ENCODE measurements around the gene CYP4F11. TPM values are rescaled to one million over a fixed set of nuclear protein-coding genes. Genes with fewer than 3 reads are reported as not detected.
"Not testable (repeated sequence)": the region's sequence is repeated elsewhere in the genome, so short reads cannot be mapped to it uniquely, and the experiment has no call there.

Gene CYP4F11
- total and polyA plus RNA-seq, 7 donors = 0.05 to 1.0 (median 0.10) TPM; not detected in 1

- no peak for ATAC-seq
- no peaks in the 10 kb centered on the region for H3K4me1 ChIP-seq
- peaks cover 0 to 7% (median 1%) of the 10 kb centered on the region in 3 donors for H3K27me3 ChIP-seq (ENCODE audit: insufficient read depth in 3 of 3, low read length in 2 of 3)
- 48 to 70% (median 58%) methylated on average over 2 of the region's 2 CpGs for WGBS, 3 donors
- H3K9me3 ChIP-seq = no peaks in the 10 kb centered on the region
- no peak for TF ChIP-seq CTCF (IDR thresholded peaks at IDR 0.05)
- intact Hi-C loops (cut with DNase I) = no loop called here
- H3K27ac ChIP-seq = no peak overlapping the region
- no peaks in the 10 kb centered on the region for H3K36me3 ChIP-seq (ENCODE audit: insufficient read depth in 1 of 2, low read depth in 1 of 2)
- no peak for DNase-seq
- H3K4me3 ChIP-seq = no peak overlapping the region
These were observed 3.4 kb upstream of the CYP4F11 start for GRCh38 chr19:15937771-15938170.

GRCh38 chr19:15936950-15937349, 2.6 kb upstream of the CYP4F11 start:
- TF ChIP-seq CTCF (IDR thresholded peaks at IDR 0.05) = no peak
- DNase-seq (no peak), ATAC-seq (no peak)
- Histone ChIP-seq H3K27me3 (ENCODE audit: insufficient read depth in 3 of 3, low read length in 2 of 3) (peaks cover 0 to 7% (median 1%) of the 10 kb centered on the region in 3 donors), H3K27ac (no peak overlapping the region), H3K9me3 (no peaks in the 10 kb centered on the region), H3K4me1 (no peaks in the 10 kb centered on the region), H3K4me3 (no peak overlapping the region), H3K36me3 (ENCODE audit: insufficient read depth in 1 of 2, low read depth in 1 of 2) (no peaks in the 10 kb centered on the region)
- intact Hi-C loops (cut with DNase I) = no loop called here
- WGBS, 3 donors = 66 to 82% (median 71%) methylated on average over 2 of the region's 2 CpGs

GRCh38 chr19:15936173-15936572, 1.8 kb upstream of the CYP4F11 start:
- Histone ChIP-seq H3K27me3 (ENCODE audit: insufficient read depth in 3 of 3, low read length in 2 of 3) (peaks cover 0 to 8% (median 1%) of the 10 kb centered on the region in 3 donors), H3K4me3 (no peak overlapping the region), H3K4me1 (no peaks in the 10 kb centered on the region), H3K9me3 (no peaks in the 10 kb centered on the region), H3K27ac (no peak overlapping the region), H3K36me3 (ENCODE audit: insufficient read depth in 1 of 2, low read depth in 1 of 2) (no peaks in the 10 kb centered on the region)
- WGBS, 3 donors = 72 to 76% (median 74%) methylated on average over 3 of the region's 3 CpGs
- ATAC-seq (no peak), DNase-seq (no peak)
- no peak for TF ChIP-seq CTCF (IDR thresholded peaks at IDR 0.05)
- intact Hi-C loops (cut with DNase I) = no loop called here

- TF ChIP-seq CTCF (IDR thresholded peaks at IDR 0.05) = no peak
- no peaks in the 10 kb centered on the region for H3K4me1 ChIP-seq
- ATAC-seq (no peak), DNase-seq (no peak)
- no peaks in the 10 kb centered on the region for H3K36me3 ChIP-seq (ENCODE audit: insufficient read depth in 1 of 2, low read depth in 1 of 2)
- H3K27ac ChIP-seq = no peak overlapping the region
- no peaks in the 10 kb centered on the region for H3K9me3 ChIP-seq
- peaks cover 0 to 18% (median 1%) of the 10 kb centered on the region in 3 donors for H3K27me3 ChIP-seq (ENCODE audit: insufficient read depth in 3 of 3, low read length in 2 of 3)
- 53 to 56% (median 55%) methylated on average over 3 of the region's 3 CpGs for WGBS, 3 donors
- H3K4me3 ChIP-seq = no peak overlapping the region
- intact Hi-C loops (cut with DNase I) = no loop called here
These were observed 906 bp upstream of the CYP4F11 start for GRCh38 chr19:15935167-15935702.

- H3K27me3 ChIP-seq (ENCODE audit: insufficient read depth in 3 of 3, low read length in 2 of 3) = peaks cover 0 to 20% (median 0%) of the 10 kb centered on the region in 3 donors
- H3K27ac ChIP-seq; intact Hi-C loops (cut with DNase I): not testable (repeated sequence)
These were observed 483 bp downstream of the CYP4F11 start for GRCh38 chr19:15933761-15934331.

More at GRCh38 chr19:15933761-15934331, 483 bp downstream of the CYP4F11 start:
- H3K9me3 ChIP-seq; DNase-seq; ATAC-seq; H3K4me3 ChIP-seq; H3K36me3 ChIP-seq (ENCODE audit: insufficient read depth in 1 of 2, low read depth in 1 of 2); H3K4me1 ChIP-seq: not testable (repeated sequence)
- WGBS, 3 donors = 22 to 65% (median 61%) methylated on average over 12 of the region's 12 CpGs

Measured in psoas muscle (tissue), 8 donors.